DND-41 (cell line): Measurements from ENCODE around the gene PTGDR2.

ENCODE experiments used
- ATAC-seq: fragments of 200-7000 bp; cut with Tn5 transposase; 3 replicates; pipeline ENCODE4 v1.9.1; 2021; ENCODE audit warnings: low read depth; ENCODE audit not compliant: insufficient read depth
- DNase-seq: peaks from one replicate; pipeline ENCODE4 v3.0.0-alpha.2; 2020
- H2AFZ ChIP-seq: 2 replicates; pipeline ENCODE4 v1.6.0; 2012; ENCODE audit warnings: low read depth, low read length
- H3K27ac ChIP-seq: 2 replicates; pipeline ENCODE4 v1.5.1; 2012; ENCODE audit warnings: low read length, inconsistent platforms
- H3K27me3 ChIP-seq: fragments of 200-600 bp; sonication (generic); 2 replicates; pipeline ENCODE4 v1.6.0; 2012; ENCODE audit warnings: low read length, mild to moderate bottlenecking, inconsistent platforms; ENCODE audit not compliant: insufficient read depth, poor library complexity
- H3K36me3 ChIP-seq: 2 replicates; pipeline ENCODE4 v1.5.1; 2012; ENCODE audit warnings: low read length, inconsistent platforms; ENCODE audit not compliant: insufficient read depth
- H3K4me1 ChIP-seq: 2 replicates; pipeline ENCODE4 v1.5.1; 2012; ENCODE audit warnings: mild to moderate bottlenecking, low read length; ENCODE audit not compliant: insufficient read depth
- H3K4me2 ChIP-seq: 2 replicates; pipeline ENCODE4 v1.6.0; 2012; ENCODE audit warnings: mild to moderate bottlenecking, moderate library complexity, low read length, inconsistent platforms; ENCODE audit not compliant: insufficient read depth
- H3K4me3 ChIP-seq, 2 experiments: fragments of 200-600 bp in 1 of 2; shearing (Covaris generic) in 1 of 2; 2 replicates each; pipeline ENCODE4 v1.5.1; 2012 to 2016; ENCODE audit warnings: inconsistent platforms in 2 of 2, low read length in 2 of 2, mild to moderate bottlenecking in 2 of 2, low read depth in 1 of 2, moderate library complexity in 1 of 2
- H3K79me2 ChIP-seq: 2 replicates; pipeline ENCODE4 v1.6.0; 2012; ENCODE audit warnings: low read length, inconsistent platforms; ENCODE audit not compliant: insufficient read depth
- H3K9ac ChIP-seq: 2 replicates; pipeline ENCODE4 v1.6.0; 2012; ENCODE audit warnings: low read depth, mild to moderate bottlenecking, inconsistent platforms, low read length, moderate library complexity
- H3K9me3 ChIP-seq: 2 replicates; pipeline ENCODE4 v1.5.1; 2012; ENCODE audit warnings: low read length, moderate library complexity, mild to moderate bottlenecking, inconsistent platforms; ENCODE audit not compliant: insufficient read depth, severe bottlenecking
- H4K20me1 ChIP-seq: 2 replicates; pipeline ENCODE4 v1.6.0; 2012; ENCODE audit warnings: low read length; ENCODE audit not compliant: insufficient read depth
- CTCF ChIP-seq: IDR thresholded peaks from 2 replicates; pipeline ENCODE4 v1.5.1; 2012; ENCODE audit warnings: borderline replicate concordance, low read length, moderate library complexity, mild to moderate bottlenecking; ENCODE audit not compliant: poor library complexity, severe bottlenecking; ENCODE audit errors: extremely low read depth
- EZH2 ChIP-seq: IDR thresholded peaks from 3 replicates; pipeline ENCODE4 v1.6.1; 2012; ENCODE audit warnings: borderline replicate concordance, low read depth, mild to moderate bottlenecking, moderate library complexity, low read length, inconsistent platforms; ENCODE audit not compliant: severe bottlenecking

The PTGDR2 gene

GRCh38 chr11:60801194-60801593, 54.6 kb downstream of the PTGDR2 start:
- Histone ChIP-seq H3K4me1 (no peaks in the 10 kb centered on the region), H4K20me1 (no peaks in the 10 kb centered on the region), H3K36me3 (no peaks in the 10 kb centered on the region), H3K9me3 (no peaks in the 10 kb centered on the region), H3K27me3 (no peaks in the 10 kb centered on the region), H2AFZ (no peak overlapping the region), H3K79me2 (no peaks in the 10 kb centered on the region), H3K27ac (no peak overlapping the region), H3K4me2 (no peak overlapping the region), H3K9ac (no peak overlapping the region), H3K4me3 (no peak overlapping the region)
- DNase-seq (no peak), ATAC-seq (no peak)
- TF ChIP-seq CTCF: no peak
- no peak for TF ChIP-seq EZH2
